GM21825 (cell line): ENCODE data around the gene LSM14A.
"Not testable (repeated sequence)": the region's sequence is repeated elsewhere in the genome, so short reads cannot be mapped to it uniquely, and the experiment has no call there.

ENCODE experiments used
- ATAC-seq: cut with Tn5 transposase; IDR thresholded peaks from one replicate; pipeline ENCODE4 v1.9.1; 2021; ENCODE audit warnings: mild to moderate bottlenecking, moderate library complexity; ENCODE audit not compliant: unreplicated experiment

LSM14A gene

DNA sequence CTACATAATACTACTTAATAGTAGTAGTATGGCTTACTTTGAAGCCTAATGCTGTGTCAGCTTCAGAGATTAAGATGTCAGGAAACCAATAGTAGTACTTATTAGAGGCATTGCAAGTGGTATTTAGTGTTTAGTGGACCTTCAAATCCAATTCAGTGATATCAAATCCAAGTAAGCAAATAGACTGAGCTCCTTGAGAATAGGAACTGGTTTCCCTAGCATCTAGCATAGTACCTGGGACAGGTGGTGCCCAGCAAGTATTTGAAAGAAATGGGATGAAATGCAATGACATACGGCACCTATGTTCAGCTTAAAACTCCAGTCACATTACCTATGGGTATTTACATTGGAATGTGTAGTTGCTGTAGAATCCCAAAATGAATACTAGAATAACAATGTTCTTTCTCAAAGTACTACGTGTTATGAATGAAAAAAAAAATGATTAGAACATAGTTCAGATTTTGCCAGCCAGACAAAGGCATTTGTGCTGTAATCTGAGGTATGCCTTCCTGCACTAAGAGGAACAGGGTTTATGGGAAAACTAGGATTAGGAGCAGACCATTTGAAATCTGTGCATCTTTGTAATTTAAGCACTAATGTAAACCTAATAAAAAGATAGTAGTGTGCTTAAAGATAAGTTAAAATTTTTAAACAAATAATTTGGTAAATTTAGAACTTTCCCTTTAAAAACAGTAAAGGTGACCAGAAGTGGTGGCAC is 17.1 kb downstream of the LSM14A start:
- ATAC-seq = no peak

DNA sequence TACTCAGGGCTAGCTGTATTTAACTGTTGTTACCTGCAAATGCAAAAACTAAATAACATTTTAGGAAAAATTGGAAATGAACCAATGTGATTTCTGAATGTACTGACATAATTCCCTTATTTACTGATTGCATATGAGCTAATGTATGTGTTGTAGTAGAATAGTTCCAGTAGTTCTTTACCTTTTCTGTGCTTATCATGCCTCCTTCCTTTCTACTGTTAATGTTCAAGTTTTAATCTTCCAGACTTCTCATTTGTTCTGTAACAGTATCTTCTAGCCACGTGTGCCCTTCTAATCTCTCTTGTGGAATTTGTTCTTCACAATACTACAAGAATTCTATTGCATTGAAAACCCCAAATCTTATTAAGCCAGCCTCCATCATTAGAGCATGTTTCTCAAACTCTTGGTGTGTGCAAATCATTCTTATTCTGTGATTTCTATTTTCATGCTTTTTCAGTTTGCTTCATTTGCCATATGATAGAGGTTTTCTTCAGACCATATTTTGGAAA is 17.7 kb downstream of the LSM14A start:
- no peak for ATAC-seq

DNA sequence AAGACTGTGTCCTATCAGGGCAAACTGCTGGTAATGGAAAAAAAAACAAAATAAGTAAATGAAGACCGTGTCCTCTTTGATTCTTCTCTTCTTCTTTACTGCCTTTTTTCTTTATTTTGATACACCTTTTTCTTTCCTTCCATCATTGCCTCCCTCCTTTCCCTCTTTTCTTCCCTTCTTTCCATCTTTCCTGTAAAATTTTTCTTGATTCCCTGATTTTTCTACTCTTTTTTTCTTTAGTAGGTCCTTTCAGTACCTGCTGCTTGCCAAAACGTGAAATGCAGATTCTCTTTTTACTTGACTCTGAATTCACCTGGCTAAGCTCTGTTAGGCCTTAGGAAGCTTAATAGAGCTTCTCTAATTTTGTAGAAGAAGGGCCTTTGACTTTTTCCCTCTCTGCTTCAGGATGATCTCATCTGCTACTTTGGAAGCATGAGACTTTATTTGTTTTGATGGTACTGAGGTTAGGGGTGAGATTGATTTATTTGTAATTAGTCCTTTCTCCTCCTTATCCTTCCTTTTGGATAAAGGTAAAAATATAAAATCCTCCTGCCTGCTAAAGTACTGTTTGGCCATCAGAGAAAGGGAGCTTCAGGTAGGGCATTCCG is 19.2 kb downstream of the LSM14A start:
- no peak for ATAC-seq

DNA sequence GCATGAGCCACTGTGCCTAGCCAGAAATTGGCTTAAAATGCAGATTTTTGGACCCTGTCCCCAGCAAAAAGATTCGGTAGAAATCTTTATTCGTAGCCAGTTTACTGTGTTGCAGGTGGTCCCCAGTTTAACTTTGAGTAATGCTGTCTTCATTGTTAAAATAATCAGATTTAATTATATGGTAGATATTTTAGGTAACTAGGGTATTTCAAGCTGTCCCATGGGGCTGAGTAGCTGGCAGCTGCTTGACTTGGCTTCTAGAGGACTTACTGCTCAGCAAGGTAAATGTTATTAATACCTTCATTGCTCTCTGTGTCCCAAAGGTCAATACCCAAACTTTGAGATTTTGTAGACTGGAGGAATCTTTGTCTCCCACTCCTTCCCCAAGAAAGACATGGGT is 21.1 kb downstream of the LSM14A start:
- no peak for ATAC-seq

DNA sequence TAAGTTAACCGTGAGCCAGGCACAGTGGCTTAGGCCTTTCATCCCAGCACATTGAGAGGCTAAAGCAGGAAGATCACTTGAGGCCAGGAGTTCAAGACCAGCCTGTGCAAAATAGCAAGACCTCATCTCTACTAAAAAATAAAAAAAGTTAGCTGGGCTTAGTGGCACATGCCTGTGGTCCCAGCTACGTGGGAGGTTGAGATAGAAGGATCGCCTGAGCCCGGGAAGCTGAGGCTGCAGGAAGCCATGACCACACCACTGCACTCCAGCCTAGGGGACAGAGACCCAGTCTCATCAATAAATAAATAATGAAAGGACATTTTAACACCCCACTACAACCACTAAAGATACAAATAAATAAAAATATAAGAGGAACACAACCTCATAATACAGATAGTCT is 21.6 kb downstream of the LSM14A start:
- ATAC-seq = no peak

DNA sequence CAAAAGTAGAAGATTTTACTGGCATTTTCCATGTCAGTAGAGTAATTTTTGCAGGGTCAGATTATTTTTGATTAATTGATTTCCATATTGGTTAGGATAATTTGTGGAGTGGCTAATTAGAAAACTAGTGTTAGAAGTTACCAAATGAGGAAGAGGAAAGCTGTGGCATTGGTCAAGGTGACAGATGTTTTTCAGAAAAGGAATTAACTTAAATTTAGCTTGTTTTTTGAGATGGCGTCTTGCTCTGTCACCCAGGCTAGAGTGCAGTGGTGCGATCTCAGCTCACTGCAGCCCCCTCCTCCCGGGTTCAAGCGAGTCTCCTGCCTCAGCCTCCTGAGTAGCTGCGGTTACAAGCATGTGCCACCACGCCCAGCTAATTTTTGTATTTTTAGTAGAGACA is 28.8 kb downstream of the LSM14A start:
- ATAC-seq = no peak

DNA sequence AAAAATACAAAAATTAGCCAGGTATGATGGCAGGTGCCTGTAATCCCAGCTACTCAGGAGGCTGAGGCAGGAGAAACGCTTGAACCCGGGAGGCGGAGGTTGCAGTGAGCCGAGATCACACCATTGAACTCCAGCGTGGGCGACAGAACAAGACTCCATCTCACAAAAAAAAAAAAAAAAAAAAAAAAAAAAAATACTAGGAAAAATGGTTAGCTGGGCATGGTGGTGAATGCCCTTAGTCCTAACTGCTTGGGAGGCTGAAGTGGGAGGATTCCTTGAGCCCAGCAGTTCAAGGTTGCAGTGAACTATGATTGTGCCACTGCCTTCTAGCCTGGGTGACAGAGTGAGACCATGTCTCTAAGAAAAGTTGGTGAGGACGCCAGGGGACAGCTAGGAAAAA is 33.0 kb downstream of the LSM14A start:
- not testable (repeated sequence) for ATAC-seq

DNA sequence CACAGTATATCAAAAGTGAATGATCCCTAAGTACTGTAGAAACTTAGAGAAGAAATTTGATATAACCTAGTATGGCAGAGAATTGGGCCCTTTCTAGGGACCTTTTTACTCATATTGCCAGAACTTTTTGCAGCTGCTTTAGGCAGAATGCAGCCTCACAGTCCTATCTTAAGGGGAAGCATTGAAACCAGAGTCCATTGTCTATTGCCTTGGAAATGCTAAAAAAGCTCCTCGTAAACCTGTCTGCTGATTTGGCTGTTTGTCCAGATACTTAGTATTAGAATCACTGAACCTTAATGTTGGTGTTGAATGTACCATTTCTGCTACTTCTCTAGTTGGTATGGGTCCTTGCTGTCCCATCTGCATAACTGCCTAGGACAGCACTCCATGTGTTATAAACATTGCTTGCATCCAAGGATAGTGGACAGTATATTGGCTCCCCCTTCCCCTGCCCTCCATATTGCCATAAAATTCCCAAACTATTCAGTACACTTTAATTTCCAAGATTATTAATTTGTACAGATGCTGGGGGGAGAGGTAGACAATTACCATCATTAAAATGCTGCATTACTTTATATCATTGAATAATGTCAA is 36.1 kb downstream of the LSM14A start:
- no peak for ATAC-seq

DNA sequence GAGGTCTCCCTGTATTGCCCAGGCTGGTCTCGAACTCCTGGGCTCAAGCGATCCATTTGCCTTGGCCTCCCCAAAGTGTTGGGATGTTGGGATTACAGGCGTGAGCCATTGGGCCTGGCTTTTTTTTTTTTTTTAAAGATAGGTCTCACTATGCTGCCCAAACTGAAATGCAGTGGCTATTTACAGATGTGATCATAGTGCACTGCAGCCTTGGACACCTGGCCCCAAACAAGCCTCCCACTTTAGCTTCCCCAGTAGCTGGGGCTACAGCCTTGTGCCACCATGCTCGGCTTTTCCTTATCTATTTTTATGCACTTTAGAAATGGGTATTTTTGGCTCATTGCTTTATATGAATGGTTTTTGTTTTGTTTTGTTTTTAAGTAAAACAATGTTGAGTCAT is 37.4 kb downstream of the LSM14A start:
- no peak for ATAC-seq

DNA sequence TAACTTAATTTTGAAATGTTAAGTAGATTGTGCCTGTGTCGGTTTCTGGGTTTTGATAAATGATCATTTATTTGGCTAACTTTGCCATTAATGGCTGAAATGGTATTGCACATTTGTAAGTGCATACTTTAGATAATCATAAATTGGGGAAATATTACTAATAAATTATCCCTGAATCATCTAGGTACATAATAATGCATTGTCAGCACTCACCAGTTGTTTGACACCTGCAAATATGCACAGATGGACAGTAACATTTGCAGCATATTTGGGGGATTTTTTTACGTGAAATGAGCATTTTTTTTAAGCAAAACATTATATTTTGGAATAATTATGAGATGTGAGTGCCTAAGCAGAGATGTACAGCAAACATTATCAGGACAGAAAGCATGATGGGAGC is 41.0 kb downstream of the LSM14A start:
- no peak for ATAC-seq

DNA sequence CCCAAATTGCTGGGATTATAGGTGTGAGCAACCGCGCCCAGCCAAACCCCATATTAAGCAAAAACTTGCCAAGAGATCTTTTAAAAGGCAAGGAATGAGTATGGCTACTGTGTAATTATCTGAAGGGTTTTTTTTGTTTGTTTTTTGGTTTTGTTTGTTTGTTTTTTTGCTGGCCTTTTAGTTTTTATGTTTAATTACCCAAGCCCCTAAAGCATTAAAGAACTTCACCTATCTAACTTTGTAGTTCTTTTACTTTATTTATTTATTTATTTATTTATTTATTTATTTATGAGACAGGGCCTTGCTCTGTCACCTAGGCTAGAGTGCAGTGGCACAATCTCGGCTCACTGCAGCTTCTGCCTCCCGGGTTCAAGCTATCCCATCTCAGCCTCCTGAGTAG is 41.7 kb downstream of the LSM14A start:
- no peak for ATAC-seq

DNA sequence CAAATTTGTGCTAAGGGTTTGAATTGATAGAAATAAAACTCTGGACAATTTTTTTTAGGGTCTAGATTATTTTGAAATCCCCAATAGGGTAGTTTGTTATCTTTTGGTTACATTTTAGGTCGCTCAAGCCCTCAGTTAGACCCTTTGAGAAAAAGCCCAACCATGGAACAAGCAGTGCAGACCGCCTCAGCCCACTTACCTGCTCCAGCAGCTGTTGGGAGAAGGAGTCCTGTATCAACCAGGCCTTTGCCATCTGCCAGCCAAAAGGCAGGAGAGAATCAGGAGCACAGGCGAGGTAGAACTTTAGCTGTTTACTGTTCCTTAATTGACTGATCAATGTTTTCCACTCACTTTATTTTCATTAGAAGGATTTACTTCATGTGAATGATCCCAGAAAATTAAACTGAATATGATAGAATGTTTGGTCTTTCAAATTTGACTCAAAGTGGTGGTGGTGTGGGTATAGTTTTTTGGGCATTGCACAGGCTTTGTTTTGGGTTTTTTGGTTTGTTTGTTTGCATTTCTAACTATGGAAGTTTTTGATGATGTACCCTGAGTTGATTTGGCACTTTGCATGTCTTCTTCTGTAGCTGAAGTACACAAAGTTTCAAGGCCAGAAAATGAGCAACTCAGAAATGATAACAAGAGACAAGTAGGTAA is 42.8 kb downstream of the LSM14A start:
- ATAC-seq = no peak

DNA sequence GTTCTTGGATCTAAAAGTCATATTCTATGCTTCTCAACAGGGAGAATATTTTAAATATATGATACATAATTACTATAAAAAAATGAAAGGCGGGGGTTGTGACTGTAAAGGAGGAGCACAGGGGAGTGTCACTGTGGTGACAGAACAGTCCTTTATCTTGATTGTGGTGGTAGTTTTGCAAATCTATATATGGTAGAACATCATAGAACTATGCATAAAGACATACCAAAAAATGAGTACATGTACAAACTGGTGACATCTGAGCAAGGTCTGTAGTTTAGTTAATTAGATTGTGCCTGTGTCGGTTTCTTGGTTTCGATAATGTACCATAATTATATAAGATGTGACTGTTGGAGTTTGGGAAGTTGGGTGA is 43.3 kb downstream of the LSM14A start:
- no peak for ATAC-seq

DNA sequence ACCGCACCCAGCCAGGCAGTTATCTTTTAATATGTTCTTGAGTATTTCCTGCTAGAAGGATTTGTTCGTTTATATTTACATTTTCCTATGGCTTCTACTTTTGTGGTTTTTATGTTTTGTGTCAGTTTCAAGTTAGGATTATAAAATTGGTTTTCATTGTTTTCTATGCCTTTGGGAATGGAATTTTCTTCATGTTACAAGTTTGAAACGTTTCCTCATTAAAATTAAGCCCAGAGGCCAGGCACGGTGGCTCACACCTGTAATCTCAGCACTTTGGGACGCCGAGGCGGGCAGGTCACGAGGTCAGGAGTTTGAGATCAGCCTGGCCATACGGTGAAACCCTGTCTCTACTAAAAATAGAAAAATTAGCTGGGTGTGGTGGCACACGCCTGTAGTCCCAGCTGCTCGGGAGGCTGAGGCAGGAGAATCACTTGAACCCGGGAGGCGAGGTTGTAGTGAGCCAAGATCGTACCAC is 44.5 kb downstream of the LSM14A start:
- not testable (repeated sequence) for ATAC-seq

DNA sequence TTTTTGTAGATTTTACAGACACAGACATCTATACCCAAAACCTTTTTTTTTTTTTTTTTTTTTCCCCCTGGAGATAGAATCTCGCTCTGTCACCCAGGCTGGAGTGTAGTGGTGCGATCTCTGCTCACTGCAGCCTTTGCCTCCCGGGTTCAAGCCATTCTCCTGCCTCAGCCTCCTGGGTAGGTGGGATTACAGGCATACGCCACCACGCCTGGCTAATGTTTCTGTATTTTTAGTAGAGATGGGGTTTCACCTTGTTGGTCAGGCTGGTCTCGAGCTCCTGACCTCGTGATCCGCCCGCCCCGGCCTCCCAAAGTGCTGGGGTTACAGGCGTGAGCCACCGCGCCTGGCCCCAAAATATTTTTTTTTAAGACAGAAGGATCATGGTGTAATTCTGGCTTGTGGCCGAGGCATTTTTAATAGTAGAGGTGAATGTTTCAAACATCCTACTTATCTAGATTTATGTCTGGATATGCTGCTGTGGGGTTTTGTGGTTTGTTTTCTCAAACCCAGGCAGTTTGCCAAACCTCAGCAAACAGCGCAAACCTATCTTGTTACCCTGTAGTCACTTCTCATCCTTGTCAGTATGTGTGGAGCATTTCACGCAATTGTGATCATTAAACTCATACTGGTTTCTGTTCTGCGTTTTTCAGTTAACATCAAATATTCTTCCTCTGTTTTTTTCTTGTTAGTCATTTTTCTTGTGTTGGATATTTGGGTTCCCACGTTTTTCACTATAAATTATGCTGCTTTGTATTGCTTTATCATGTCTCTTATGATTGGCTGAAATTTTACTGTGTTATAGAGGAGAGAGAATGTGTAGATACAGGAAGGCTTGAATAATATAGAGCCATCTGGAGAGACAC is 45.9 kb downstream of the LSM14A start:
- peak; percentile 54 for ATAC-seq

DNA sequence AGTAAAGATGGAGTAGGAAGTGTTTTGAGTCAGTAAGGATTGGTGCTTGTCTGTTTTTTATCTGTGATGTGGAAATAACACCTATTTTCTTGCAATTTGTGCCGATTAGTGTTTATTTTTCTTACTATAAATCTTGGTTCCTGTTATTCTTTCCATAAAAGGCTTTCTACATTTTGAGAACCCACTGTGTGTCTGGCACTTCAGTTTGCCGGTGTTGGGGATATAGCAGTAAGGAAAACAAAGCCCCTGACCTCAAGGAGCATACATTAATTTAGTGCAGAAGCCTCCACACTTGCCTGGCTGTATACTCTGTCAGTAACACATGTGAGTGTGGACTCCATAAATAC is 46.5 kb downstream of the LSM14A start:
- ATAC-seq = no peak

DNA sequence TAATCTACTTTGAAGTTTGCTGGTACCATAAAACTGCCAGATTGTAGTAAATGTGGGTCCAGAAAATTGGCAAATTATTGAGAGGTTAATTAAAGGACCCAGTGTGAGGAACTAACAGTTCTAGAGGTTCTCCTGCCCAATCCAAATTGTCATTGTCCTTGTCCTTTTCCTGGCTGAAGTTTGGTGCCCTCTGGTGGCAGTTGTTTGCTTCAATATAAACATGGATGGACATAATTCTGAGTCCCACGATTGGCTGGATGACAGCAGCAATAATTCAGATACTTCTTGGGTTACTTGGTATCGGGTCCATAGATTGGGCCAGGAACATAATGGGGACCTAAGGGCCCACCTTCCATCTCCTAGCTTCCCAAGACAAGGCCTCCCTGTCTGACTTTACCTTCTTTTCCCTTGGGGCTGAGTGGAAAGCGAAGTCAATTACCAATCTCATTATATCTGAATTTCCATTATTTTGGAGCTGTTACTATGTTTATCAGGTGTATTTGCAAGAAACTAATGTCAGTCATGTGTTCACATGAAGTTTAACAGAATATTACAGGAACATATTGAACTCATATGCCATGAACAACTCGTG is 48.3 kb downstream of the LSM14A start:
- no peak for ATAC-seq

DNA sequence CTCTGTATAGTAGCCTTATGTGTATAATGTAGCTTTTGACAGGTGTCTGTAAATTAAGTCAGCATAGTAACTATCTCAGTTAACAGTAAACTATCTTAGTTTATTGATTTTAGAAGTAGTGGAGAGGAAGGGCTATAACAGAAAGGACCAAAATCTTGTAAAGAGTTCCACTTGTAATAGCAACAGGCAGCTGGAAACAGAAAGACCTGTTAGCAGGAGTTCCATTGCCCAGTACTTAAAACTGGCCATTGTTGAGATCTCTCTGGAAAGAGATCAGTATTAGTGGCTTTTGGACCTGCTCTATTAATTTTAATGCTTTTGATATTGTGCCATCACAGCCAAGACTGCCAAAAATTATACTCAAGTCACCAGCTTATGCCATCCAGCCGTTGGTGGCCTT is 50.1 kb downstream of the LSM14A start:
- ATAC-seq = no peak

DNA sequence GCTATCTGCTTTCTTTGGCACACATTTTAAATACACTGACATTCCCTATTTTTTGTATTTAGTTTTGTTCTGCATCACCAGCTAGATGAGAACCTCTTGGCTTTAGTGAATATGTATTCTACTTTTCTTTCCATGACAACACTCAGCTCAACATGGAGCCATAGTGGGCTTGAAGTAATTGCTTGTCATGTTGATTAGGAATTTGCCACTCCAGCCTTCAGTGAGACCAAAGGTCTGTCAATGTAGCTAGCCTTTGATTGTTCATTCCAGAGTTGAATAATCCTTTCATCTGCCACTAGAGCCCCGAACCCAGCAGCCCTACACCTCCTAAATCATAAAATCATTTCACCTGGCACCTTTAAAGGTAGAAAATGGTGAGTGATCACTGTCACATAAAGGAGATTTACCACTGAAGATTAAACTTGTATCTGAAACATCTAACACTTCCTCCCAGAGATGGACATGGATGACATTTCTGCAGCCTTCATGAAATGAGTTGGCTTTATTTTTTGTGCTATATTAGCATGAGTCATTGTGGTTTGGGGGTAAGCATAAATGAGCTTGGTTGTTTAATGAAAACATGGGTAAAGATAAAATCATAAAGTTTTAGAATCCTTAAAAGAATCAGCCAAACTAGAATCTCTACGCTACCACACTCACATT is 52.8 kb downstream of the LSM14A start:
- no peak for ATAC-seq

DNA sequence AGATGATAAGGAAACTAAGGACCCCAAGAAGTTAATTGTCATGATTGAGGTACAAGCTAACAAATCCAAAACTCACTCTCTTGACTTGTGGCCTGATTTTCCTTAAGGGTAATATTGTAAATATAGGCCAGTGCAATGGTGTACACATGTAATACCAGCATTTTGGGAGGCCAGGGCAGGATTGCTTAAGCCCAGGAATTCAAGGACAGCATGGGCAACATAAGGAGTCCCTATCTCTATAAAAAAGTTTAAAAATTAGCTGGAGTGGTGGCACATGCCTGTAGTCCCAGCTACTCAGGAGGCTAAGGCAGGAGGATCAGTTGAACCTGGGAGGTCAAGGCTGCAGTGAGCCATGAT is 53.3 kb downstream of the LSM14A start:
- ATAC-seq = no peak
